Mononuclear cell (primary cell): ENCODE measurements around the gene PDPR. TPM values are rescaled to one million over a fixed set of nuclear protein-coding genes. Genes with fewer than 3 reads are reported as not detected.
"Not testable (repeated sequence)": the region's sequence is repeated elsewhere in the genome, so short reads cannot be mapped to it uniquely, and the experiment has no call there.

Experiments
- H3K27me3 ChIP-seq: 2 replicates; pipeline ENCODE4 v1.6.0; 2011; ENCODE audit warnings: low read length, control low read depth; ENCODE audit not compliant: insufficient read depth
- H3K4me1 ChIP-seq: 2 replicates; pipeline ENCODE4 v1.5.1; 2011; ENCODE audit warnings: mild to moderate bottlenecking, low read length, control low read depth; ENCODE audit not compliant: insufficient read depth
- H3K4me3 ChIP-seq: 2 replicates; pipeline ENCODE4 v1.5.1; 2011; ENCODE audit warnings: mild to moderate bottlenecking, low read length, moderate library complexity
- H3K9me3 ChIP-seq: 2 replicates; pipeline ENCODE4 v1.5.1; 2011; ENCODE audit warnings: low read depth, mild to moderate bottlenecking, control low read depth, low read length
- total RNA-seq: library from RNA; depleted of rRNA; stranded (reverse); fragments of >200 nt; gene quantifications from one replicate; pipeline ENCODE4 v1.2.3, GENCODE V29; 2012

Gene PDPR
- total RNA-seq, 1 donor, result 16.6 TPM

DNA sequence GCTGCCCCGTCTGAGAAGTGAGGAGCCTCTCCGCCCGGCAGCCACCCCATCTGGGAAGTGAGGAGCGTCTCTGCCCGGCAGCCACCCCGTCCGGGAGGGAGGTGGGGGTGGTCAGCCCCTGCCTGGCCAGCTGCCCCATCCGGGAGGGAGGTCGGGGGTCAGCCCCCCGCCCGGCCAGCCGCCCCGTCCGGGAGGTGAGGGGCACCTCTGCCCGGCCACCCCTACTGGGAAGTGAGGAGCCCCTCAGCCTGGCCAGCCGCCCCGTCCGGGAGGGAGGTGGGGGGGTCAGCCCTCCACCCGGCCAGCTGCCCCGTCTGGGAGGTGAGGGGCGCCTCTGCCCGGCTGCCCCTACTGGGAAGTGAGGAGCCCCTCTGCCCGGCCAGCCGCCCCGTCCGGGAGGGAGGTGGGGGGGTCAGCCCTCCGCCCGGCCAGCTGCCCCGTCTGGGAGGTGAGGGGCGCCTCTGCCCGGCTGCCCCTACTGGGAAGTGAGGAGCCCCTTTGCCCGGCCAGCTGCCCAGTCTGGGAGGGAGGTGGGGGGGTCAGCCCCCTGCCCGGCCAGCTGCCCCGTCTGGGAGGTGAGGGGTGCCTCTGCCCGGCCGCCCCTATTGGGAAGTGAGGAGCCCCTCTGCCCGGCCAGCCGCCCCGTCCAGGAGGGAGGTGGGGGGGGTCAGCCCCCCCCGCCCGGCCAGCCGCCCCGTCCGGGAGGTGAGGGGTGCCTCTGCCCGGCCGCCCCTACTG lies 90.7 kb downstream of the PDPR start:
- not testable (repeated sequence) for H3K9me3 ChIP-seq, H3K27me3 ChIP-seq, H3K4me1 ChIP-seq, H3K4me3 ChIP-seq

- H3K4me1 ChIP-seq, H3K4me3 ChIP-seq, H3K9me3 ChIP-seq, H3K27me3 ChIP-seq: not testable (repeated sequence)
Observed at GRCh38 chr16:70206382-70206781, 92.2 kb downstream of the PDPR start.

Other genes starting within 250 kb of the PDPR start
- gene CLEC18A, start 163.0 kb upstream of the PDPR start, total RNA-seq, result 1.4 TPM
- gene CLEC18C, start 59.5 kb downstream of the PDPR start, total RNA-seq, result 0.31 TPM
- 37.4 TPM for gene EXOSC6, start 137.6 kb downstream of the PDPR start, total RNA-seq
- gene AARS1, start 175.2 kb downstream of the PDPR start, total RNA-seq, result 8.8 TPM
- 37.4 TPM for gene DDX19B, start 184.9 kb downstream of the PDPR start, total RNA-seq
- gene DDX19A, start 232.6 kb downstream of the PDPR start, total RNA-seq, result 32.7 TPM